Measurements from ENCODE around the gene MLKL.
"Not testable (repeated sequence)": the region's sequence is repeated elsewhere in the genome, so short reads cannot be mapped to it uniquely, and the experiment has no call there.

MLKL gene

GRCh38 chr16:74699666-74700065 lies 996 bp downstream of the MLKL start:
- no peak for DNase-seq (ENCODE audit: low read depth)

DNA sequence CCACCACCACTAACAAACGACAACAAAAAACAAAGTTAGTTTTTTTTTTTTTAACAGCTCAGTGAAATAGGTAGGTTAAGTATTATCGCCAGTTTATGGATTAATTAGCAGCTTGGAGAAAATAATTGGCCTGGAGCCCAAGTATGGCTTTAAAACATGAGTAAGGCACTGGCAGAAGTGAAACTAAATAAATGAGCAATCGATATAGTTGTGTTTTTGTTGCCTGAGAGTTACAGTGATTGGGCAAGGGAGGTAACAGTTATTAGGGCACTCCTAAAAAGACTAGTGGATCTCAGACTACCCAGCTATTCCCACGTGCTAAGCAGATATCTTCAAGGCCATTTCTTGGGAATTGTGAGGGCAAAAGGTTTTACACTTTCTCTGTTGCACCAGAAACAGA lies 2.4 kb downstream of the MLKL start:
- no peak for DNase-seq (ENCODE audit: low read depth)

DNA sequence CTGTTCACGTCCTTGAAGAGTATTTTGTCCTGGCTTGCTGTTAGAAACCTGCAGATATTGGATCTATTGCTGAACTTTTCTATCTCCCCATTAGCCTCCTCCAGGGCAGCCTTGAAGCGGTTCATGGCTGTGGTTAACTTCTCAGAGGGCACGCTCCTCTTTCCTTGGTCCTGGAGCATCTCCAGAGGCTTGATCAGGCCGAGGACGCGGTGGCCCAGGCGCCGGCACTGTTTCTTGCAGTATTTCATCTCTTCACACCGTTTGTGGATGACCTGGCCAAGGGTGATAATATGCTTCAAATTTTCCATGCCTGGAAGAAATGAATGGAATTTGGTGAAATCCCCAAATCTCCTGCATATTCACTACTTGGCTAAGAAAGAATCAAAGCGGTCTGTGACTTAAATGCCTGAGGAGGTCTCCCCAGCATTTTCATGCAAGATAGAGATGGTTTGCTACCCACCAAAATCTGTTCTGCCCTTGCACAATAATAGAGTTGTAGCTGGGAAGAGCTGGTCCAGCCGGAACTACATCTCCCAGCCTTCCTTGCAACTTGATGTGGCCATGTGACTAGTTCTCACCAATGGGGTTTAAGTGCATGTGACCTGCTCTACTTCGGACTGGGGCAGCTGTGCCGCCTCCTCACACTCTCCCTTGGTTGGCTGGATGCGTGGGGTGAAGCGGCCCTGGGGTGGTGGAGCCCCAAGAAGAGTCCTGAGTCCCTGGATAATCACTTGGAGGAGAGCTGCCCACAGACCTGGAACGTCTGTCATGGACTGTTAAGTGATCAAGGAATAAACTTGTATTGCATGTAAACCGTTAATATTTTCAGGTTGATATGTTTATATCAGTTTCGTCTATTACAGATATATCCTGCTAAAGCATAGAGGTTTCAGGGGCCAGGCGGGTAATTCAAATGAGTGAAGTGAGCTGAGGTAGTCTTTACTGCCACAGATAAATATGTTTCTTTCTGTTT lies 4.9 kb downstream of the MLKL start:
- DNase-seq (ENCODE audit: low read depth) = peak; percentile 33

DNA sequence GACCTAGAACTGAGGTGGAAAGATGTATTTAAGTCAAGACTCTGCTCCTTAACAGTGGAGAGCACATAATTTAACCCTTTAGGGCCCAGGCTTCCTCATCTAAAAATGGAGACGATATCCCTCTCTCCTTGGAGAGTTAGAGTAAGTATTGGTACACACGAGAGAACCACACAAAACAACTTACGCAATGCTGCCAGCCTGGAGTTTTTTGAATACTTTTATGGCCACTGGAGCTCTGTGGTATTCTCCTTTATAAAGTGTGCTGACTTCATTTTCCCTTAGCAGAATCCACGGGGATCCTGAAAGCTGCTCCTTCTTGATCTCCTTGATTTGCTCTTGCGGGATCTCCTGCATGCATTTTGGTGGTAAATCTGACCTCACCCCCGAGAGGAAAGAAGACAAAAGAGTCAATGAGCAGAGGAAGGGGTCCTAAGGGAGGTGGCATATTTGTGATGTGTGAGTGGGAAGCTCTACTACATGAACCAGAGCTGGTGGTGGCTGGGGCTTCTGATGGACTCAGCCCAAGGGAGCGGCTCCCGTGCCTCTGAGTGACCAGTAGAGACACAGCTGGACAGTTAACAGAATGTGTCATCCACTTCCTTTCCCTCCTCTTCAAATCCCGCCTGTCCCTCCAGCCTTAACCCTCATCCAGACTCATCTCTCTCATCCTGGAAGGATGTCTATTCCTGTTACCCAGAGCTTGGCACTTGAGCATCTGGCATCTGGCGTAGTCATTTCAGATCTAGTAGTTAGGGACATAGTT lies 9.4 kb downstream of the MLKL start:
- no peak for DNase-seq (ENCODE audit: low read depth)

DNA sequence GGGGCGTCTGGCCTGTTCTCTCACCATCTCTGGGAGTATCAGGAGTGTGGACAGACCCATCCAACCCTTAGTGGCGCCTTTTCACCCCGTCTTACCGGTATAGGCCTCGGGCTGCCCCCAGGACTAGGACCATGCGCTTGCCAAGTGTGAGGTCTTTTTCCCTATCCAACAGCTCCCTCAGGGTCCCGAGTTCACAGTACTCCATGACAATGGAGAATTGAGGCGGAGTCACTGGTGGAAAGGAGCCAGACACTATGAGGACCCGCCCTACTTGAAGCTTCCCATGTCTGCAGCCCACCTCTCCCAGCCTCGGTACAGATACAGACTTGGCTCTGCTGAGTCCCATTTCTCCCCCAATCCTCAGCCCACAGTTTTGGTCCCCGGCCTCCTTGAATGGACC lies 18.1 kb downstream of the MLKL start:
- no peak for DNase-seq (ENCODE audit: low read depth)

- no peak for DNase-seq (ENCODE audit: low read depth)
These were observed 20.0 kb downstream of the MLKL start for GRCh38 chr16:74680681-74681080.

DNA sequence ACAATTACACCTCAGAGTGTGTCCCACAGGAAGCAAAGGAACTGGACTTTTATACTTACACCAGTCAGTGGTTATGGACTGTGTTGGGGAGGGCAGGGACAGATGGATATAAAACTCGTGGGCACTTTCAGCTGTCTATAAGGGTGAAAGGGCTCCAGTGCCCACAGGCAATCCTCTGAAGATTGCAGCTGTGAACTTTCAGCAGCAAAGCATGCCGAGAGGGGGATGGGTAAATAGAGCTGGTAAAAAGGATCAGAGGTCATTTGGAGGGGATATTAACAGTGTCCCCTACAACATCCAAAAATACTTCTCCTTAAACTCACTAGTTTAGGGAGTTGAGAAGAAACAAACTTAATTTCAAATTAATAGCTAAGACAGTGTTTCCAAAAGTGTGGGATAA lies 20.7 kb downstream of the MLKL start:
- no peak for DNase-seq (ENCODE audit: low read depth)

- DNase-seq (ENCODE audit: low read depth) = no peak
These were observed 22.8 kb downstream of the MLKL start for GRCh38 chr16:74677868-74678267.

GRCh38 chr16:74673876-74674275 lies 26.8 kb downstream of the MLKL start:
- no peak for DNase-seq (ENCODE audit: low read depth)

DNA sequence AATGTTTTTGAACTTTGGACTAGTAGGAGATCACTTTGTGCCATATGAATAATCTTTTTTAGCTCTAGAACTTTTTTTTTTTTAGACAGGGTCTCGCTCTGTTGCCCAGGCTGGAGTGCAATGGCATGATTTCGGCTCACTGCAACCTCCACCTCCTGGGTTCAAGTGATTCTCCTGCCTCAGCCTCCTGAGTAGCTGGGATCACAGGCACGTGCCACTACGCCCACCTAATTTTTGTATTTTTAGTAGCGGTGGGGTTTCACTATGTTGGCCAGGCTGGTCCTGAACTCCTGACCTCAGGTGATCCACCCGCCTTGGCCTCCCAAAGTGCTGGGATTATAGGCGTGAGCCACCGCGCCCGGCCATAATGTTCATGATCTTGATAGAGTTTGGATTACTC lies 31.8 kb downstream of the MLKL start:
- not testable (repeated sequence) for DNase-seq (ENCODE audit: low read depth)

DNA sequence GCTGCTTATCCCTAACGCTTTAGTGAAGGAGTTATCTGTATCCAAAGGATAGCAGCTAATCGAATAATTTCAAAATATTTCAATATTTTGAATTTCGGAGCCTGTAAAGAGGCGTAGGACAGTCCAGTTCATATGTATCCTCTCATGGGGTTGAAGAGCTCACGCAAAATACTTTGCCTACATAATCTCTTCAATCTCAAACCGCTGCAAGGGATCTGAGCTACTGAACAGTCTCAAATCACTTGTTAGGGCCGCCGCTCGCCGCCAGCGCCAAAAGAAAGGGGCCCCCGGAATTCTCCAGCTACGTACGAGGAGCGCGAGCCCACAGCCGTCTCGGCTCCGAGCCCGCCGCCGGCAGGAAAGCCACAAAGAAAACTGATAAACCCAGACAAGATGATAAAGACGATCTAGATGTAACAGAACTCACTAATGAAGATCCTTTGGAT lies 33.4 kb downstream of the MLKL start:
- DNase-seq (ENCODE audit: low read depth) = no peak

- DNase-seq (ENCODE audit: low read depth) = peak; percentile 95
These were observed 34.0 kb downstream of the MLKL start, which contains the start of gene RFWD3 for GRCh38 chr16:74666425-74667254. TSS of gene RFWD3 (minus strand) at chr16:74666877. CDS start at chr16:74661449, 5,428 bp downstream.

- DNase-seq (ENCODE audit: low read depth) = no peak
These were observed 34.6 kb downstream of the MLKL start for GRCh38 chr16:74666010-74666421.

GRCh38 chr16:74661064-74661463 lies 39.6 kb downstream of the MLKL start:
- DNase-seq (ENCODE audit: low read depth) = no peak

DNA sequence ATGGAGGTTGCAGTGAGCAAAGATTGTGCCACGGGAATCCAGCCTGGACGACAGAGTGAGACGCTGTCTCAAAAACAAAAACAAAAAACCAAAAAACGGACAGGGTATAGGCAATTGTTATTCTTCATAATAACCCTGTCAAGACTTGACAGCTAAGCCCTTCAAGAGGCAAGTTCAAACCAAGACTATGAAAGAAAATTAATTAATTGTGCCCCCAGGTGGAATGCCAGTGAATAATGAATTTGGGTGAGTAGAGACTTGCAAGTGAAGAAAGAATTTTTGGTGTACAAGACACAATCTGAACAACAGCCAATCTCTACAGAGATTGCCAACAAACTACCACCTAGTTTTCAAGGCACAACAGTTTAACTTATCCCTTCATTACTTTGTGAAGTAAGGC lies 40.3 kb downstream of the MLKL start:
- no peak for DNase-seq (ENCODE audit: low read depth)

GRCh38 chr16:74659041-74659440 lies 41.6 kb downstream of the MLKL start:
- no peak for DNase-seq (ENCODE audit: low read depth)

- no peak for DNase-seq (ENCODE audit: low read depth)
These were observed 42.6 kb downstream of the MLKL start for GRCh38 chr16:74657870-74658642.

- DNase-seq (ENCODE audit: low read depth) = no peak
These were observed 46.1 kb downstream of the MLKL start for GRCh38 chr16:74654536-74655050.

GRCh38 chr16:74652883-74653282 lies 47.8 kb downstream of the MLKL start:
- not testable (repeated sequence) for DNase-seq (ENCODE audit: low read depth)

GRCh38 chr16:74652249-74652648 lies 48.4 kb downstream of the MLKL start:
- DNase-seq (ENCODE audit: low read depth) = no peak

GRCh38 chr16:74651841-74652240 lies 48.8 kb downstream of the MLKL start:
- no peak for DNase-seq (ENCODE audit: low read depth)

All from stimulated activated CD4-positive, alpha-beta T cell treated with anti-CD3 and anti-CD28 coated beads, Interleukin-2, amount 100 ng/mL, for 4 hours (primary cell).